Peyer's patch (tissue), 4 donors: ENCODE measurements around the gene EIF3D.

Experiments used
- CTCF ChIP-seq, 6 experiments: fragments of 450-650 bp in 4 of 6; fragments of 200-600 bp in 2 of 6; sonication (generic) in 1 of 6; IDR thresholded peaks; one replicate each; pipeline ENCODE4 v1.5.1; 2017 to 2019; ENCODE audit warnings: antibody characterized with exemption in 6 of 6, mild to moderate bottlenecking in 3 of 6, moderate library complexity in 1 of 6
- POLR2A ChIP-seq, 2 donors: fragments of 450-650 bp; IDR thresholded peaks; one replicate each; pipeline ENCODE4 v1.5.1; 2017; ENCODE audit warnings: antibody characterized with exemption in 2 of 2, mild to moderate bottlenecking in 2 of 2, moderate library complexity in 2 of 2

DNA sequence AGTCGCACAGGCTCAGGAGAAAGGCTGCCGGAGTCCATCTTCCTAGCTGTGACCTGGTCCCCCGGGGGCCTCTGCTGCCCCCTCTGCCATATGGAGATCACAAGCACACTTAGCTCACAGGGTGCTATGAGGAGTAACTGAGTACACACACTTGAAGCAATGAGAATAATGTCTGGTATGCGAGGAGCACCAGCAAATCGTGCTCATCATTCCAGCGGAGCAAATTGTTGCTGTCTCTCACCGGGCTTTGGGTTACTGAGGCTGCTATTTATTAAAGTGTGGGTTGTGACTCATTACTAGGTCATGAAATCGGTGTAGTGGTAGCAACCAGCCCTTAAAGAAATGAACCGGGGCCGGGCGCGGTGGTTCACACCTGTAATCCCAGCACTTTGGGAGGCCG, 48.1 kb upstream of the EIF3D start:
- TF ChIP-seq POLR2A (IDR thresholded peaks at IDR 0.05) (no peak), CTCF (IDR thresholded peaks at IDR 0.05) (no peak)
